ENCODE measurements around the gene DNM3.

DNM3 gene

GRCh38 chr1:172400722-172401105 lies 559.4 kb downstream of the DNM3 start:
- DNase-seq (ENCODE audit: low spot score): no peak
- Histone ChIP-seq H3K4me3 (no peak overlapping the region), H3K27ac (peak overlapping the region in 1 of 2 donors; percentile 75)
- TF ChIP-seq CTCF (IDR thresholded peaks at IDR 0.05): no peak

- Histone ChIP-seq H3K27ac (peak overlapping the region in 1 of 2 donors; percentile 75), H3K4me3 (no peak overlapping the region)
- TF ChIP-seq CTCF (IDR thresholded peaks at IDR 0.05): no peak
- DNase-seq (ENCODE audit: low spot score): no peak
Observed at GRCh38 chr1:172401477-172401876, 560.2 kb downstream of the DNM3 start.

- TF ChIP-seq CTCF (IDR thresholded peaks at IDR 0.05): no peak
- Histone ChIP-seq H3K4me3 (no peak overlapping the region), H3K27ac (no peak overlapping the region)
- DNase-seq (ENCODE audit: low spot score): no peak
Observed at GRCh38 chr1:172401892-172402291, 560.6 kb downstream of the DNM3 start.

GRCh38 chr1:172402878-172403569 lies 561.7 kb downstream of the DNM3 start:
- DNase-seq (ENCODE audit: low spot score): no peak
- Histone ChIP-seq H3K27ac (no peak overlapping the region), H3K4me3 (no peak overlapping the region)
- TF ChIP-seq CTCF (IDR thresholded peaks at IDR 0.05): no peak

GRCh38 chr1:172404121-172404520 lies 562.8 kb downstream of the DNM3 start:
- no peak for DNase-seq (ENCODE audit: low spot score)
- no peak overlapping the region for H3K4me3 ChIP-seq
- H3K27ac ChIP-seq: no peak overlapping the region
- TF ChIP-seq CTCF (IDR thresholded peaks at IDR 0.05): no peak

- TF ChIP-seq CTCF (IDR thresholded peaks at IDR 0.05): no peak
- Histone ChIP-seq H3K4me3 (no peak overlapping the region), H3K27ac (no peak overlapping the region)
- DNase-seq (ENCODE audit: low spot score): no peak
Observed at GRCh38 chr1:172405912-172406311, 564.6 kb downstream of the DNM3 start.

GRCh38 chr1:172406968-172407367 lies 565.7 kb downstream of the DNM3 start:
- H3K4me3 ChIP-seq: no peak overlapping the region
- DNase-seq (ENCODE audit: low spot score): no peak
- H3K27ac ChIP-seq: no peak overlapping the region
- TF ChIP-seq CTCF (IDR thresholded peaks at IDR 0.05): no peak

All from coronary artery (tissue), 2 donors.